Measurements from ENCODE around the gene CWF19L1.
"Not testable (repeated sequence)": the region's sequence is repeated elsewhere in the genome, so short reads cannot be mapped to it uniquely, and the experiment has no call there.

Gene CWF19L1

DNA sequence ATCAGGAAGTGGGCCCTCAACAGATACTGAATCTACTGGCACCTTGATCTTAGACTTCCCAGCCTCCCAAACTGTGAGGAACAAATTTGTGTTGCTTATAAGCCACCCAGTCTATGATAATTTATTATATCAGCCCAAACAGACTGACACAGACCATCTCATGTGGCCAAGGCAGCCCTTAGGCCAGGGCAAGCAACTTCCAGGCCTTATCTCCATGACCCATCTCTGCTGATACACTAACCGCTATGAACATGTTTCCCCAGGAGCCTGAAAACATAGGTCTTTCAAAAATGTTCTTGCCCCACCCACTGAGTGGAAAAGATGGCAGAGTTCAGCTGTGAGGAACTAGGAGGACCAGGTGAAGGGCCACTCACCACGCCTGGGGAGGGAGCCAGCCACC lies 22.2 kb upstream of the CWF19L1 start:
- TF ChIP-seq, protein P1, sequence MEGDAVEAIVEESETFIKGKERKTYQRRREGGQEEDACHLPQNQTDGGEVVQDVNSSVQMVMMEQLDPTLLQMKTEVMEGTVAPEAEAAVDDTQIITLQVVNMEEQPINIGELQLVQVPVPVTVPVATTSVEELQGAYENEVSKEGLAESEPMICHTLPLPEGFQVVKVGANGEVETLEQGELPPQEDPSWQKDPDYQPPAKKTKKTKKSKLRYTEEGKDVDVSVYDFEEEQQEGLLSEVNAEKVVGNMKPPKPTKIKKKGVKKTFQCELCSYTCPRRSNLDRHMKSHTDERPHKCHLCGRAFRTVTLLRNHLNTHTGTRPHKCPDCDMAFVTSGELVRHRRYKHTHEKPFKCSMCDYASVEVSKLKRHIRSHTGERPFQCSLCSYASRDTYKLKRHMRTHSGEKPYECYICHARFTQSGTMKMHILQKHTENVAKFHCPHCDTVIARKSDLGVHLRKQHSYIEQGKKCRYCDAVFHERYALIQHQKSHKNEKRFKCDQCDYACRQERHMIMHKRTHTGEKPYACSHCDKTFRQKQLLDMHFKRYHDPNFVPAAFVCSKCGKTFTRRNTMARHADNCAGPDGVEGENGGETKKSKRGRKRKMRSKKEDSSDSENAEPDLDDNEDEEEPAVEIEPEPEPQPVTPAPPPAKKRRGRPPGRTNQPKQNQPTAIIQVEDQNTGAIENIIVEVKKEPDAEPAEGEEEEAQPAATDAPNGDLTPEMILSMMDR (IDR thresholded peaks at IDR 0.05) = no peak
- H3K27me3 ChIP-seq = peaks cover 0 to 8% of the 10 kb centered on the region in 2 donors
- no peak for DNase-seq
- H3K27ac ChIP-seq = no peak overlapping the region
- H3K4me3 ChIP-seq = no peak overlapping the region
- H3K36me3 ChIP-seq = no peaks in the 10 kb centered on the region
- no peaks in the 10 kb centered on the region for H3K9me3 ChIP-seq
- H3K4me1 ChIP-seq = peaks cover 0 to 20% (median 13%) of the 10 kb centered on the region in 4 donors
- intact Hi-C loops (cut with DNase I; ENCODE audit: low total_unique reads) = no loop called here

DNA sequence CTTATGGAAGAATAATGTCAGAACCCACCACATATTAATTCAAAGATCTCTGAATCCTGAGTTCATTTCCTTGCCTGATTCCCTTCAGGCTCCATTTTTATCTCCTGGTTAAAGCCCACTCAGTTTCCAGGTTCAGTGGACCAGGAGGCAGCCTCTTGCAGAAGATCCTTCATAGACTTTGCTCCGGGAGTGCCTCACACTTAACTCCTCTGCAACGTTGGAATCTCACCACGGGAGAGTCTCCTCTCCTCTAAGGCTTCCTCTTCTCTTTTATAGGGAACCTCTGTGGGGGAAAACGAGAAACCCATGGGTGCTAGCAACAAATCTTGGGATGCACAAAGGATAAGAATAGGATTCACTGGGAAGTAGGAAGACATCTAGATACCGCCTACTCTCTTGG lies 20.8 kb upstream of the CWF19L1 start:
- intact Hi-C loops (cut with DNase I; ENCODE audit: low total_unique reads) = no loop called here

DNA sequence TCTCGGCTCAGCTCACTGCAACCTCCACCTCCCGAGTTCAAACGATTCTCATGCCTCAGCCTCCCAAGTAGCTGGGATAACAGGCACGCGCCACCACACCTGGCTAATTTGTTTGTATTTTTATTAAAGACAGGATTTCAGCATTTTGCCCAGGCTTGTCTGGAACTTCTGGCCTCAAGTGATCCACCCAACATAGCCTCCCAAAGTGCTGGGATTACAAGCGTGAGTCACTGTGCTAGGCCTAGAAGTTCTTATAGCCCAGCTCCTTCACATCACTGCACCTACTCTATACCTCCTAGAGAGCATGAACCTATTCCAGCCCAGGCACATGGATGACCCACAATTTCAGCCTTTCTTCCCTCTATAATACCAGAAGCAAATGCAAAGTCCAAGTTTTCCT lies 20.3 kb upstream of the CWF19L1 start:
- Histone ChIP-seq H3K27ac (no peak overlapping the region), H3K4me1 (peaks cover 0 to 36% (median 16%) of the 10 kb centered on the region in 4 donors), H3K36me3 (no peaks in the 10 kb centered on the region), H3K27me3 (no peaks in the 10 kb centered on the region), H3K4me3 (no peak overlapping the region), H3K9me3 (no peaks in the 10 kb centered on the region)
- TF ChIP-seq, protein P1 (IDR thresholded peaks at IDR 0.05) = no peak
- intact Hi-C loops (cut with DNase I; ENCODE audit: low total_unique reads) = no loop called here
- DNase-seq = no peak

More for the DNA sequence above, 20.8 kb upstream of the CWF19L1 start:
- H3K9me3 ChIP-seq = no peaks in the 10 kb centered on the region
- no peaks in the 10 kb centered on the region for H3K36me3 ChIP-seq
- H3K4me1 ChIP-seq = peaks cover 0 to 34% (median 16%) of the 10 kb centered on the region in 4 donors
- H3K4me3 ChIP-seq = no peak overlapping the region
- no peak overlapping the region for H3K27ac ChIP-seq
- DNase-seq = no peak
- TF ChIP-seq, protein P1 (IDR thresholded peaks at IDR 0.05) = no peak
- no peaks in the 10 kb centered on the region for H3K27me3 ChIP-seq

DNA sequence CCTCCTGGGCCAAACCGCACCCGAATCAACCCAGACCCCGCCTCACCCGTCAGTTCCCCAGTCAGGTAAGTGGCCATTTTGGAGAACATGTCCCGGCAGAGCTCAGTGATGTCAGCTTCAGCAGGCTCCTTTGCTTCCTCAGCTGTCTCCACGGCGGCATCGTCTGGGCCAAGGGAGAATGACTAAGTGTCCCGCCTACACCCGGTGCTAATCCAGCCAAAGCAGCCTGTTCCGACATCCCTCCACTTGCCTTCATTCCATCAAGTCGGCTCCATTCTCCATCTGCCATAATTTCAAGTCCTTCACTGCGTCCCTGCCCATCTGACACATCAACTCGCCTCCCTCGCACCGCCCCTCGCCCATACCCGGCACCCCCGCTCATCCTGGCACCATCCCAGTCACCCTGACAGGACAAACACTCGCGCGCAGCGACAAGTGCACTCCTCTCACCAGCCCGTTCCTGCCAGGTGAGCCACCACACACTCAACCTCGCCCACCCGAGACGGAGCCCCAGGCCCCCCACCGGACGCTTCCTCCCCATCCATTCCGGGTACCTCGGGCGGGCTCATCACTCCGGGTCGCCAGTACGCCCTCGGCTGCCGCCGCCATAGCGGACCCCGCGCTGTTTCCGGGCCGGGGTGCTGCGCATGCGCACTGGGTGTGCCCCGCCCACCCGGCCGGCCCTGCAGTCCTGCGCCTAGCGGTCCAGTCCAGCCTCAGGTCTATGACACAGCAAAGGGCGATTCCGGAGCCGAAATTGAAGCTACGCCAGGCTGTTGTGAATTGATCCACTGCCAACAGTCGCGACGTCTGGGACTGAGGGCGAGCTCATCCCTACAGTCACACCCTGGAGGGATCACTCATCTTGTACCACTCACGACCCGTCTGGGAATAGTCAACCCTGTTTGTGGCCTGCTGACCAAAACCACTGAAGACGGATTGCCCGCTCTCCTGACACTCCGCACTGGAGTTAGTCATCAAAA lies 18.9 kb upstream of the CWF19L1 start, which contains the start of gene BLOC1S2:
Gene BLOC1S2, minus strand, starts transcription at position 630 of the 983 bp plus-strand sequence. Its CDS starts 21 bp downstream, at position 609.
- intact Hi-C loops (cut with DNase I; ENCODE audit: low total_unique reads) = no loop called here
- peak within 1 kb of the TSS; percentile 78 to 85 for H3K4me3 ChIP-seq
- TF ChIP-seq, protein P1 (IDR thresholded peaks at IDR 0.05) = peak in 1 of 2 experiments; percentile 32
- peaks cover 0 to 36% (median 16%) of the 10 kb centered on the region in 4 donors for H3K4me1 ChIP-seq
- peak within 1 kb of the TSS; percentile 93 to 96 for H3K27ac ChIP-seq
- H3K27me3 ChIP-seq = no peaks in the 10 kb centered on the region
- no peaks in the 10 kb centered on the region for H3K9me3 ChIP-seq
- peaks cover 0 to 7% (median under 1%) of the 10 kb centered on the region in 3 donors for H3K36me3 ChIP-seq
- peak; percentile 87 to 93 for DNase-seq

- DNase-seq; H3K9me3 ChIP-seq; intact Hi-C loops (cut with DNase I; ENCODE audit: low total_unique reads); H3K27me3 ChIP-seq: not testable (repeated sequence)
- Histone ChIP-seq H3K4me1 (peaks cover 0 to 36% (median 16%) of the 10 kb centered on the region in 4 donors), H3K36me3 (peaks cover 1 to 11% (median 10%) of the 10 kb centered on the region in 3 donors), H3K4me3 (peak overlapping the region; percentile 78 to 85), H3K27ac (peak overlapping the region; percentile 93 to 96)
These were observed 17.9 kb upstream of the CWF19L1 start for GRCh38 chr10:100285326-100285725.

DNA sequence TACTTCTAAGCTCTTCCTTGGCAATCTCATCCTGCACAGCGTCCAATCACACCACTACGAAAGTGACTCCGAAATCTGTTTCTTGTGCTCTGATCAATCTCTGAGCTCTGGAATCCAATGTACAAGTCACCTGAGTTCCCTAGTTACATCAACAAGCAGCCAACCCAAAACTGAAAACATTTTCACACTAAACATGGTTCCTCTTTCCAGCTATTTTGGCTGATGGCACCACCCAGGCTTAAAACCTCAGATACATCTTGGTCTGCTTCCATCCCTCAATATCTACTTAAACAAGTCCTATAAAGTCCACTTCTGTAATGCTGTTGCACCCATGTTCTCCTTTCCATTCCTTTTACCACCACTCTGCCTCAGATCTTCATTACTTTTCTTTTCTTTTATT lies 15.5 kb upstream of the CWF19L1 start:
- Histone ChIP-seq H3K4me1 (peaks cover 0 to 36% (median 16%) of the 10 kb centered on the region in 4 donors), H3K27me3 (no peaks in the 10 kb centered on the region), H3K9me3 (no peaks in the 10 kb centered on the region), H3K27ac (no peak overlapping the region), H3K4me3 (no peak overlapping the region), H3K36me3 (peaks cover 19 to 30% (median 28%) of the 10 kb centered on the region in 3 donors)
- no peak for DNase-seq
- intact Hi-C loops (cut with DNase I; ENCODE audit: low total_unique reads) = no loop called here
- TF ChIP-seq, protein P1 (IDR thresholded peaks at IDR 0.05) = no peak

DNA sequence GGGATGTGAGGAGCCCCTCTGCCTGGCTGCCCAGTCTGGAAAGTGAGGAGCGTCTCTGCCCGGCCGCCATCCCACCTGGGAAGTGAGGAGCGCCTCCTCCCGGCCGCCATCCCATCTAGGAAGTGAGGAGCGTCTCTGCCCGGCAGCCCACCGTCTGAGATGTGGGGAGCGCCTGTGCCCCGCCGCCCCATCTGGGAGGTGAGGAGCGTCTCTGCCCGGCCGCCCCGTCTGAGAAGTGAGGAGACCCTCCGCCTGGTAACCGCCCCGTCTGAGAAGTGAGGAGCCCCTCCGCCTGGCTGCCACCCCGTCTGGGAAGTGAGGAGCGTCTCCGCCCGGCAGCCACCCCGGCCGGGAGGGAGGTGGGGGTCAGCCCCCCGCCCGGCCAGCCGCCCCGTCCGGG lies 9.5 kb upstream of the CWF19L1 start:
- H3K4me1 ChIP-seq; H3K4me3 ChIP-seq; H3K9me3 ChIP-seq; H3K27ac ChIP-seq; H3K27me3 ChIP-seq; intact Hi-C loops (cut with DNase I; ENCODE audit: low total_unique reads); DNase-seq: not testable (repeated sequence)
- peaks cover 28 to 58% (median 41%) of the 10 kb centered on the region in 3 donors for H3K36me3 ChIP-seq

Measured in tibial artery (tissue), 4 donors.